ENCODE results near the gene GET3. TPM values are rescaled to one million over a fixed set of nuclear protein-coding genes. Genes with fewer than 3 reads are reported as not detected.

GET3 gene
- total and polyA plus RNA-seq, 2 donors (not counting 3 experiments of a cell fraction or from before 2014, with no cell fraction given), result 74.8 to 197 TPM

DNA sequence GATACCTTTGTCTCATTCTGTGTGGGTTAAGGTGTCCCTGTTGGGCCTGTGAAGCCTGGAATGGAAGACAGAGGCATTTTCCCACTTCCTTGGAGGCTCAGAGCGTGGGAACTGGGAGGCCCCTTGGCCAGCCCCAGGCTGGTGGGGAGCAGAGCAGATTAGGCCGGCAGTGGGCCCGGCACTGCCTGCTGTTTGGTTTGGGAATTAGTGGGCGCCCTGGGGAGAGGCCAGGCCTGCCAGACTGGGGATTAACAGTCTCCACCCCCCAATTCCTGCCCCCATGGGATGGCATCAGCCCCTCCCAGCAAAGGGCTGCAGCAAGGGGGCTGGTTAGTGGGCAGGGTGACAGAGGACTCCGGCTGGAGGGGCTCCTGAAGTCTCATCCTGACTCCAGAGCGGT, 11.2 kb downstream of the GET3 start:
- Histone ChIP-seq H3K4me3 (replicated peaks in 1 of 3; ENCODE audit: insufficient read depth in 1 of 3, low read depth in 1 of 3, low read length in 3 of 3) (no peak overlapping the region), H3K79me2 (ENCODE audit: control insufficient read depth, insufficient read depth, low read length) (no peaks in the 10 kb centered on the region), H3K27me3 (ENCODE audit: control insufficient read depth in 2 of 2, insufficient read depth in 2 of 2, low read length in 2 of 2) (peaks cover 0 to 7% of the 10 kb centered on the region in 2 experiments), H3K9me1 (replicated peaks; ENCODE audit: control insufficient read depth, extremely low read depth, insufficient read depth, low read length) (no peaks in the 10 kb centered on the region), H3K9me3 (replicated peaks; ENCODE audit: control insufficient read depth, insufficient read depth, low read length) (no peaks in the 10 kb centered on the region), H3K4me1 (ENCODE audit: control insufficient read depth, extremely low read depth, insufficient read depth, low read length) (peaks cover 2% of the 10 kb centered on the region), H4K20me1 (replicated peaks; ENCODE audit: control insufficient read depth, extremely low read depth, insufficient read depth, low read length) (no peaks in the 10 kb centered on the region), H3K9ac (replicated peaks; ENCODE audit: extremely low read depth, insufficient read depth, low read length) (no peak overlapping the region), H2AFZ (ENCODE audit: low read depth, low read length) (no peak overlapping the region), H3K36me3 (ENCODE audit: control insufficient read depth in 2 of 2, extremely low read depth in 1 of 2, insufficient read depth in 2 of 2, low read length in 2 of 2) (peaks cover 0 to 20% of the 10 kb centered on the region in 2 experiments), H3K4me2 (ENCODE audit: insufficient read depth, low read length) (no peak overlapping the region), H3K27ac (ENCODE audit: insufficient read depth, low read depth, low read length) (no peak overlapping the region)
- TF ChIP-seq JUN (IDR thresholded peaks at IDR 0.05; ENCODE audit: borderline replicate concordance, insufficient read depth, insufficient read length, low read depth) (no peak), GATA2 (IDR thresholded peaks at IDR 0.05; ENCODE audit: insufficient read depth, insufficient read length, low read depth, low read length) (no peak), EZH2 (IDR thresholded peaks at IDR 0.05; ENCODE audit: borderline replicate concordance, low read depth, low read length, severe bottlenecking) (no peak), MYC (IDR thresholded peaks at IDR 0.05; ENCODE audit: low read depth, low read length) (no peak), POLR2A (IDR thresholded peaks at IDR 0.05; ENCODE audit: low read depth, low read length) (no peak), FOS (IDR thresholded peaks at IDR 0.05; ENCODE audit: borderline replicate concordance, insufficient read depth, low read length) (no peak), POLR2AphosphoS5 (IDR thresholded peaks at IDR 0.05; ENCODE audit: insufficient read depth, low read depth, low read length) (no peak)
- TF ChIP-seq, protein P1, sequence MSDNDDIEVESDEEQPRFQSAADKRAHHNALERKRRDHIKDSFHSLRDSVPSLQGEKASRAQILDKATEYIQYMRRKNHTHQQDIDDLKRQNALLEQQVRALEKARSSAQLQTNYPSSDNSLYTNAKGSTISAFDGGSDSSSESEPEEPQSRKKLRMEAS (IDR thresholded peaks at IDR 0.05; ENCODE audit: insufficient read depth, insufficient read length), result no peak
- TF ChIP-seq, protein P2, sequence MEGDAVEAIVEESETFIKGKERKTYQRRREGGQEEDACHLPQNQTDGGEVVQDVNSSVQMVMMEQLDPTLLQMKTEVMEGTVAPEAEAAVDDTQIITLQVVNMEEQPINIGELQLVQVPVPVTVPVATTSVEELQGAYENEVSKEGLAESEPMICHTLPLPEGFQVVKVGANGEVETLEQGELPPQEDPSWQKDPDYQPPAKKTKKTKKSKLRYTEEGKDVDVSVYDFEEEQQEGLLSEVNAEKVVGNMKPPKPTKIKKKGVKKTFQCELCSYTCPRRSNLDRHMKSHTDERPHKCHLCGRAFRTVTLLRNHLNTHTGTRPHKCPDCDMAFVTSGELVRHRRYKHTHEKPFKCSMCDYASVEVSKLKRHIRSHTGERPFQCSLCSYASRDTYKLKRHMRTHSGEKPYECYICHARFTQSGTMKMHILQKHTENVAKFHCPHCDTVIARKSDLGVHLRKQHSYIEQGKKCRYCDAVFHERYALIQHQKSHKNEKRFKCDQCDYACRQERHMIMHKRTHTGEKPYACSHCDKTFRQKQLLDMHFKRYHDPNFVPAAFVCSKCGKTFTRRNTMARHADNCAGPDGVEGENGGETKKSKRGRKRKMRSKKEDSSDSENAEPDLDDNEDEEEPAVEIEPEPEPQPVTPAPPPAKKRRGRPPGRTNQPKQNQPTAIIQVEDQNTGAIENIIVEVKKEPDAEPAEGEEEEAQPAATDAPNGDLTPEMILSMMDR (IDR thresholded peaks at IDR 0.05; ENCODE audit: extremely low read depth in 1 of 2, insufficient read depth in 1 of 2, low read depth in 1 of 2, low read length in 2 of 2), result no peak
- DNase-seq (ENCODE audit: low read depth, low spot score), result no peak
- no peak for FAIRE-seq
- dilution Hi-C loops (cut with MboI; ENCODE audit: extremely low pct_ligation_motif_present, low sequenced_read_pairs), result no loop called here
- CTCF ChIA-PET, result interaction anchor here (2.2 to 2.4 kb wide), 2 partner anchors 9 to 11 kb away, joined by 16 to 17 read pairs; no protein-coding TSS in a partner anchor
- intact Hi-C loops (cut with micrococcal nuclease), result no loop called here
- BruUV-seq (replicated peaks), result no TSS peak
- POLR2A ChIA-PET, result no interaction called here

All from endothelial cell of umbilical vein (primary cell).